Measurements from ENCODE around the gene TMA16.
"Not testable (repeated sequence)": the region's sequence is repeated elsewhere in the genome, so short reads cannot be mapped to it uniquely, and the experiment has no call there.

Gene TMA16

DNA sequence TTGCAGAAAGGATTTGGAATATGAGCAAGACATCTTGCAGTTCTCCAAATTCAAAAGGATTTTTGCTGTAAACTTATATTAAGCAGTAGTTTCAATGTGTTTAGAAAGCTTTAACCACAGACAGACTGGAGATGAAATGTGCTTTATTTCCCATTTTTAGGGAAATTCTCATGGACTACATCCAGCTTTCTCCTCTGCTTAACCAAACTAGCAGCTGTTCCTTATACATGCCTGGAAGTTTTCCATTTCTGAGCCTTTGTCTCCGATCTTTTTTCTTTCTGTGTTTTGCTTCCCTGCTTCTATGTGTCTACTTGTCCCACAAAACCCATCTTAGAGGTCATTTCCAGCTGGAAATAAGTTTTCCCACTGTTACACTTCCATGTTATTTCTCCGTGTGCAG, 41.6 kb downstream of the TMA16 start:
- H3K23ac ChIP-seq (ENCODE audit: low read depth, low read length, poor library complexity): no peak overlapping the region

DNA sequence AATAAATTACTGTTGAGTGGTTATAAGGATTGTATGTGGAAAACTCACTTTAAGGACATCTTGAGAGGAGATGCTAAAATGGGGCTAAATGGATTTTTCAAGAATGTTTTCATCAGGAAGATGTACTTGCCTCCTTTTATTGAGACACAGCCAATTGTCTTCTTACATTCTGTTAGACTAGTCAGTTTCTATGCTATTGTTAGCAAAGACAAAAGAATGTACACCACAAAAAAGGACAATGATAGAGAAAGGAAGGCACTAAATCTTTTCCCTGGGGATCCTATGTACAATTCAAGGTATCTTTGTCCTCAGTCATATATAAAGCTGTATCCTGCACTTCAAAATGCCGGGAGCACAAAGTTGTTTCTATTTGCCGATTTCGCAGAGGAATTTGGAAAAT, 42.6 kb downstream of the TMA16 start:
- no peak overlapping the region for H2AFZ ChIP-seq (ENCODE audit: low read length)
- no peaks in the 10 kb centered on the region for H3K79me1 ChIP-seq (ENCODE audit: low read depth, low read length)
- H3K14ac ChIP-seq (ENCODE audit: low read length): no peak overlapping the region
- H2AK5ac ChIP-seq (ENCODE audit: low read depth, low read length): no peak overlapping the region
- H3K36me3 ChIP-seq (replicated peaks in 1 of 2; ENCODE audit: control insufficient read depth in 2 of 2, insufficient read depth in 2 of 2, low read length in 2 of 2): peaks cover 0 to 17% of the 10 kb centered on the region in 2 donors
- no peak overlapping the region for H4K8ac ChIP-seq (ENCODE audit: low read depth, low read length)
- no peak overlapping the region for H2BK12ac ChIP-seq (ENCODE audit: low read length)
- no peak overlapping the region for H3K4ac ChIP-seq (ENCODE audit: low read length)
- no peak overlapping the region for H2BK15ac ChIP-seq (ENCODE audit: low read length)
- no peak overlapping the region for H3K4me2 ChIP-seq (ENCODE audit: insufficient read depth, low read length, poor library complexity, severe bottlenecking)
- no CpG with 5 or more reads among the region's 3 CpGs for WGBS, 2 donors (ENCODE audit: extremely low coverage in 2 of 2, insufficient read length in 2 of 2, insufficient replicate concordance in 1 of 2)
- H4K91ac ChIP-seq (ENCODE audit: low read depth, low read length, poor library complexity): no peak overlapping the region
- H3K27me3 ChIP-seq (ENCODE audit: control insufficient read depth in 3 of 3, insufficient read depth in 3 of 3, low read depth in 1 of 3, low read length in 3 of 3): no peaks in the 10 kb centered on the region
- H3K23ac ChIP-seq (ENCODE audit: low read depth, low read length, poor library complexity): no peak overlapping the region
- no peak overlapping the region for H3K27ac ChIP-seq (replicated peaks; ENCODE audit: low read length)
- H3K4me3 ChIP-seq (ENCODE audit: low read length in 2 of 2): no peak overlapping the region
- H3K18ac ChIP-seq (ENCODE audit: low read length): no peak overlapping the region
- H2BK120ac ChIP-seq (ENCODE audit: low read depth, low read length): no peak overlapping the region
- no peak overlapping the region for H2BK5ac ChIP-seq (ENCODE audit: low read length)
- no peak for DNase-seq (ENCODE audit: low spot score)
- H3K4me1 ChIP-seq (ENCODE audit: control insufficient read depth in 2 of 2, insufficient read depth in 1 of 2, low read depth in 1 of 2, low read length in 2 of 2): peaks cover 1 to 7% of the 10 kb centered on the region in 2 donors
- H3K9me3 ChIP-seq (replicated peaks in 1 of 2; ENCODE audit: control insufficient read depth in 2 of 2, insufficient read depth in 1 of 2, low read depth in 1 of 2, low read length in 2 of 2): no peaks in the 10 kb centered on the region
- no peak overlapping the region for H3K9ac ChIP-seq (ENCODE audit: low read depth, low read length, poor library complexity)

More for the DNA sequence above, 41.6 kb downstream of the TMA16 start:
- Histone ChIP-seq H3K9ac (ENCODE audit: low read depth, low read length, poor library complexity) (no peak overlapping the region), H3K79me1 (ENCODE audit: low read depth, low read length) (no peaks in the 10 kb centered on the region), H2BK15ac (ENCODE audit: low read length) (no peak overlapping the region), H2BK120ac (ENCODE audit: low read depth, low read length) (no peak overlapping the region), H3K9me3 (replicated peaks in 1 of 2; ENCODE audit: control insufficient read depth in 2 of 2, insufficient read depth in 1 of 2, low read depth in 1 of 2, low read length in 2 of 2) (no peaks in the 10 kb centered on the region), H3K27ac (replicated peaks; ENCODE audit: low read length) (no peak overlapping the region), H3K27me3 (ENCODE audit: control insufficient read depth in 3 of 3, insufficient read depth in 3 of 3, low read depth in 1 of 3, low read length in 3 of 3) (no peaks in the 10 kb centered on the region), H3K4me3 (ENCODE audit: low read length in 2 of 2) (no peak overlapping the region), H2BK5ac (ENCODE audit: low read length) (no peak overlapping the region), H3K36me3 (replicated peaks in 1 of 2; ENCODE audit: control insufficient read depth in 2 of 2, insufficient read depth in 2 of 2, low read length in 2 of 2) (peaks cover 0 to 22% of the 10 kb centered on the region in 2 donors), H3K4me2 (ENCODE audit: insufficient read depth, low read length, poor library complexity, severe bottlenecking) (no peak overlapping the region), H2AK5ac (ENCODE audit: low read depth, low read length) (no peak overlapping the region), H2AFZ (ENCODE audit: low read length) (no peak overlapping the region), H3K14ac (ENCODE audit: low read length) (no peak overlapping the region), H4K91ac (ENCODE audit: low read depth, low read length, poor library complexity) (no peak overlapping the region), H2BK12ac (ENCODE audit: low read length) (no peak overlapping the region), H3K4me1 (ENCODE audit: control insufficient read depth in 2 of 2, insufficient read depth in 1 of 2, low read depth in 1 of 2, low read length in 2 of 2) (peaks cover 1 to 7% of the 10 kb centered on the region in 2 donors), H3K18ac (ENCODE audit: low read length) (no peak overlapping the region), H3K4ac (ENCODE audit: low read length) (no peak overlapping the region), H4K8ac (ENCODE audit: low read depth, low read length) (no peak overlapping the region)
- DNase-seq (ENCODE audit: low spot score): no peak
- WGBS, 2 donors (ENCODE audit: extremely low coverage in 2 of 2, insufficient read length in 2 of 2, insufficient replicate concordance in 1 of 2): no CpG with 5 or more reads among the region's 2 CpGs

DNA sequence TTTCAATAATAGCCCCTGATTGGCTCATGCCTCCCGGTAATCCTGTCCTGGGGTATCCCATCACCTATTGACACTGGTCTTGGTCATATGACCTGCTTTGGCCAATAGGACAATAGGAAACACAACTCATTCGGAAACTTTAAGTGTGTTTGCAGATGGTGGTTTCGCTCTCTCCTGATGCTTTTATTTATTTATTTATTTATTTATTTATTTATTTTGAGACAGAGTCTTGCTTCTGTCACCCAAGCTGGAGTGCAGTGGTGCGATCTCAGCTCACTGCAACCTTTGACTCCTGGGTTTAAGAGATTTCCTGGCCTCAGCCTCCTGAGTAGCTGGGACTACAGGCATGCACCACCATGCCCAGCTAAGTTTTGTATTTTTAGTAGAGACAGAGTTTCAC, 44.3 kb downstream of the TMA16 start:
- H3K4me2 ChIP-seq (ENCODE audit: insufficient read depth, low read length, poor library complexity, severe bottlenecking); H4K8ac ChIP-seq (ENCODE audit: low read depth, low read length); H2AFZ ChIP-seq (ENCODE audit: low read length); H2AK5ac ChIP-seq (ENCODE audit: low read depth, low read length); H3K4me1 ChIP-seq (ENCODE audit: control insufficient read depth in 2 of 2, insufficient read depth in 1 of 2, low read depth in 1 of 2, low read length in 2 of 2); H3K9ac ChIP-seq (ENCODE audit: low read depth, low read length, poor library complexity); H3K4me3 ChIP-seq (ENCODE audit: low read length in 2 of 2); H2BK5ac ChIP-seq (ENCODE audit: low read length); H3K9me3 ChIP-seq (replicated peaks in 1 of 2; ENCODE audit: control insufficient read depth in 2 of 2, insufficient read depth in 1 of 2, low read depth in 1 of 2, low read length in 2 of 2); H2BK120ac ChIP-seq (ENCODE audit: low read depth, low read length); H3K36me3 ChIP-seq (replicated peaks in 1 of 2; ENCODE audit: control insufficient read depth in 2 of 2, insufficient read depth in 2 of 2, low read length in 2 of 2); H3K79me1 ChIP-seq (ENCODE audit: low read depth, low read length); H2BK15ac ChIP-seq (ENCODE audit: low read length); H3K23ac ChIP-seq (ENCODE audit: low read depth, low read length, poor library complexity); H3K27ac ChIP-seq (replicated peaks; ENCODE audit: low read length); H4K91ac ChIP-seq (ENCODE audit: low read depth, low read length, poor library complexity); H2BK12ac ChIP-seq (ENCODE audit: low read length); DNase-seq (ENCODE audit: low spot score); H3K4ac ChIP-seq (ENCODE audit: low read length); H3K18ac ChIP-seq (ENCODE audit: low read length); H3K14ac ChIP-seq (ENCODE audit: low read length); H3K27me3 ChIP-seq (ENCODE audit: control insufficient read depth in 3 of 3, insufficient read depth in 3 of 3, low read depth in 1 of 3, low read length in 3 of 3): not testable (repeated sequence)
- WGBS, 2 donors (ENCODE audit: extremely low coverage in 2 of 2, insufficient read length in 2 of 2, insufficient replicate concordance in 1 of 2): no CpG with 5 or more reads among the region's 4 CpGs

DNA sequence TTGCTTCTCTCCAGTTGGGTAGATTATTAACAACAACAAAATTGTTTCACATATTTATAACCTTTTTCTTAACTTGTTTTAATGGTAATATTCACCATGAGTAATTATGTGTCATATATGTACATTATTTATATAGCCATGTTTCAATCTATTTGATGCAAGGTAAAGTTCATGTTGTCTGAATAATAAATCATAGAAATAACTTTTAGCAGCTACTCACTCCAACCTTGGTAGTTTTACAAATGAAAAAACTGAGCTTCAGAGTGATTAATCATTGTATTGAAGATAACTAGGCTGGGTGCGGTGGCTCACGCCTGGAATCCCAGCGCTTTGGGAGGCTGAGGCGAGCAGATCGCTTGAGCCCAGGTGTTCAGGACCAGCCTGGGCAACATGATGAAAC, 46.0 kb downstream of the TMA16 start:
- no peak overlapping the region for H2BK5ac ChIP-seq (ENCODE audit: low read length)
- no peaks in the 10 kb centered on the region for H3K79me1 ChIP-seq (ENCODE audit: low read depth, low read length)
- H2BK12ac ChIP-seq (ENCODE audit: low read length): no peak overlapping the region
- H4K8ac ChIP-seq (ENCODE audit: low read depth, low read length): no peak overlapping the region
- peaks cover 0 to 7% of the 10 kb centered on the region in 2 donors for H3K36me3 ChIP-seq (replicated peaks in 1 of 2; ENCODE audit: control insufficient read depth in 2 of 2, insufficient read depth in 2 of 2, low read length in 2 of 2)
- no peak overlapping the region for H3K4me3 ChIP-seq (ENCODE audit: low read length in 2 of 2)
- no peak overlapping the region for H2AFZ ChIP-seq (ENCODE audit: low read length)
- H3K9ac ChIP-seq (ENCODE audit: low read depth, low read length, poor library complexity): no peak overlapping the region
- peaks cover 1 to 7% of the 10 kb centered on the region in 2 donors for H3K4me1 ChIP-seq (ENCODE audit: control insufficient read depth in 2 of 2, insufficient read depth in 1 of 2, low read depth in 1 of 2, low read length in 2 of 2)
- no peak overlapping the region for H3K27ac ChIP-seq (replicated peaks; ENCODE audit: low read length)
- no peak overlapping the region for H3K14ac ChIP-seq (ENCODE audit: low read length)
- no peaks in the 10 kb centered on the region for H3K27me3 ChIP-seq (ENCODE audit: control insufficient read depth in 3 of 3, insufficient read depth in 3 of 3, low read depth in 1 of 3, low read length in 3 of 3)
- H2BK15ac ChIP-seq (ENCODE audit: low read length): no peak overlapping the region
- H3K4ac ChIP-seq (ENCODE audit: low read length): no peak overlapping the region
- DNase-seq (ENCODE audit: low spot score): no peak
- H3K4me2 ChIP-seq (ENCODE audit: insufficient read depth, low read length, poor library complexity, severe bottlenecking): no peak overlapping the region
- no peak overlapping the region for H3K18ac ChIP-seq (ENCODE audit: low read length)
- no peak overlapping the region for H2AK5ac ChIP-seq (ENCODE audit: low read depth, low read length)
- H2BK120ac ChIP-seq (ENCODE audit: low read depth, low read length): no peak overlapping the region
- H3K9me3 ChIP-seq (replicated peaks in 1 of 2; ENCODE audit: control insufficient read depth in 2 of 2, insufficient read depth in 1 of 2, low read depth in 1 of 2, low read length in 2 of 2): no peaks in the 10 kb centered on the region
- H3K23ac ChIP-seq (ENCODE audit: low read depth, low read length, poor library complexity): no peak overlapping the region
- WGBS, 2 donors (ENCODE audit: extremely low coverage in 2 of 2, insufficient read length in 2 of 2, insufficient replicate concordance in 1 of 2): no CpG with 5 or more reads among the region's 5 CpGs
- H4K91ac ChIP-seq (ENCODE audit: low read depth, low read length, poor library complexity): no peak overlapping the region

All from neuronal stem cell (in vitro differentiated cells).